ENCODE data around the gene PCDHA9.

The PCDHA9 gene

DNA sequence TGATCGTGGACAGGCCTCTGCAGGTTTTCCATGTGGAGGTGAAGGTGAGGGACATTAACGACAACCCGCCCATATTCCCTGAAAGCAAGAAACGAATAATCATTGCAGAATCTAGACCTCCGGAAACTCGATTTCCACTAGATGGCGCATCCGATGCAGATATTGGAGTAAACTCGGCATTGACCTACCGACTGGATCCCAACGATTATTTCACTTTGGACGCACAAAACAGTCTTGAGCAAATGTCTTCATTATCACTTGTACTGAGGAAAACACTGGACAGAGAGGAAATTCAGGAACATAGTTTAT lies 34.4 kb downstream of the PCDHA9 start:
- in situ Hi-C loops (cut with MboI; ENCODE audit: low pct_unique_long_range_greater_than_20kb, low sequenced_read_pairs, unreplicated experiment), result no loop called here
- DNase-seq (ENCODE audit: low spot score), result peak; percentile 10

DNA sequence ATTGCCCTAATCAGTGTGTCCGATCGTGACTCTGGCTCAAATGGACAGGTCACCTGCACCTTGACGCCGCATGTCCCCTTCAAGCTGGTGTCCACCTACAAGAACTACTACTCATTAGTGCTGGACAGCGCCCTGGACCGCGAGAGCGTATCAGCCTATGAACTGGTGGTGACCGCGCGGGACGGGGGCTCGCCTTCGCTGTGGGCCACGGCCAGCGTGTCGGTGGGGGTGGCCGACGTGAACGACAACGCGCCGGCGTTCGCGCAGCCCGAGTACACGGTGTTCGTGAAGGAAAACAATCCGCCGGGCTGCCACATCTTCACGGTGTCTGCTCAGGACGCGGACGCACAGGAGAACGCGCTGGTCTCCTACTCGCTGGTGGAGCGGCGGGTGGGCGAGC lies 35.2 kb downstream of the PCDHA9 start:
- TF ChIP-seq, protein P1, sequence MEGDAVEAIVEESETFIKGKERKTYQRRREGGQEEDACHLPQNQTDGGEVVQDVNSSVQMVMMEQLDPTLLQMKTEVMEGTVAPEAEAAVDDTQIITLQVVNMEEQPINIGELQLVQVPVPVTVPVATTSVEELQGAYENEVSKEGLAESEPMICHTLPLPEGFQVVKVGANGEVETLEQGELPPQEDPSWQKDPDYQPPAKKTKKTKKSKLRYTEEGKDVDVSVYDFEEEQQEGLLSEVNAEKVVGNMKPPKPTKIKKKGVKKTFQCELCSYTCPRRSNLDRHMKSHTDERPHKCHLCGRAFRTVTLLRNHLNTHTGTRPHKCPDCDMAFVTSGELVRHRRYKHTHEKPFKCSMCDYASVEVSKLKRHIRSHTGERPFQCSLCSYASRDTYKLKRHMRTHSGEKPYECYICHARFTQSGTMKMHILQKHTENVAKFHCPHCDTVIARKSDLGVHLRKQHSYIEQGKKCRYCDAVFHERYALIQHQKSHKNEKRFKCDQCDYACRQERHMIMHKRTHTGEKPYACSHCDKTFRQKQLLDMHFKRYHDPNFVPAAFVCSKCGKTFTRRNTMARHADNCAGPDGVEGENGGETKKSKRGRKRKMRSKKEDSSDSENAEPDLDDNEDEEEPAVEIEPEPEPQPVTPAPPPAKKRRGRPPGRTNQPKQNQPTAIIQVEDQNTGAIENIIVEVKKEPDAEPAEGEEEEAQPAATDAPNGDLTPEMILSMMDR (IDR thresholded peaks at IDR 0.05; ENCODE audit: extremely low read depth, insufficient read depth, missing control alignments), result no peak
- DNase-seq (ENCODE audit: low spot score), result peak; percentile 7
- in situ Hi-C loops (cut with MboI; ENCODE audit: low pct_unique_long_range_greater_than_20kb, low sequenced_read_pairs, unreplicated experiment), result no loop called here

More for the DNA sequence above, 34.4 kb downstream of the PCDHA9 start:
- TF ChIP-seq, protein P1 (IDR thresholded peaks at IDR 0.05; ENCODE audit: extremely low read depth, insufficient read depth, missing control alignments), result no peak

DNA sequence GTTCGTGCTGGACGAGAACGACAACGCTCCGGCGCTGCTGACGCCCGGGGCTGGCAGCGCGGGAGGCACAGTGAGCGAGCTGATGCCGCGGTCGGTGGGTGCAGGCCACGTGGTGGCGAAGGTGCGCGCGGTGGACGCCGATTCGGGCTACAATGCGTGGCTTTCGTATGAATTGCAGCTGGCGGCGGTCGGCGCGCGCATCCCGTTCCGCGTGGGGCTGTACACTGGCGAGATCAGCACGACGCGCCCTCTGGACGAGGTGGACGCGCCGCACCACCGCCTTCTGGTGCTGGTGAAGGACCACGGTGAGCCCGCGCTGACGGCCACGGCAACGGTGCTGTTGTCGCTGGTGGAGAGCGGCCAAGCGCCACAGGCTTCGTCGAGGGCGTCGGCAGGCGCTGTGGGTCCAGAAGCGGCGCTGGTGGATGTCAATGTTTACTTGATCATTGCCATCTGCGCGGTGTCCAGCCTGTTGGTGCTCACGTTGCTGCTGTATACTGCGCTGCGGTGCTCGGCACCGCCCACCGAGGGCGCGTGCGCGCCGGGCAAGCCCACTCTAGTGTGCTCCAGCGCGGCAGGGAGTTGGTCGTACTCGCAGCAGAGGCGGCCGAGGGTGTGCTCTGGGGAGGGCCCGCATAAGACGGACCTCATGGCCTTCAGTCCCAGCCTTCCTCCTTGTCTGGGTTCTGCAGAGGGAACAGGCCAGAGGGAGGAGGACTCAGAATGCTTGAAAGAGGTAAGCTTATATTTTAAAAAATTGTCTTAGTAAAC lies 35.9 kb downstream of the PCDHA9 start:
- DNase-seq (ENCODE audit: low spot score), result peak; percentile 5
- in situ Hi-C loops (cut with MboI; ENCODE audit: low pct_unique_long_range_greater_than_20kb, low sequenced_read_pairs, unreplicated experiment), result no loop called here
- TF ChIP-seq, protein P1 (IDR thresholded peaks at IDR 0.05; ENCODE audit: extremely low read depth, insufficient read depth, missing control alignments), result no peak

All from GM13977 (cell line).